Measurements from ENCODE around the gene BTBD16.

GRCh38 chr10:122293156-122293960 lies 22.3 kb downstream of the BTBD16 start:
- TF ChIP-seq, protein P1, sequence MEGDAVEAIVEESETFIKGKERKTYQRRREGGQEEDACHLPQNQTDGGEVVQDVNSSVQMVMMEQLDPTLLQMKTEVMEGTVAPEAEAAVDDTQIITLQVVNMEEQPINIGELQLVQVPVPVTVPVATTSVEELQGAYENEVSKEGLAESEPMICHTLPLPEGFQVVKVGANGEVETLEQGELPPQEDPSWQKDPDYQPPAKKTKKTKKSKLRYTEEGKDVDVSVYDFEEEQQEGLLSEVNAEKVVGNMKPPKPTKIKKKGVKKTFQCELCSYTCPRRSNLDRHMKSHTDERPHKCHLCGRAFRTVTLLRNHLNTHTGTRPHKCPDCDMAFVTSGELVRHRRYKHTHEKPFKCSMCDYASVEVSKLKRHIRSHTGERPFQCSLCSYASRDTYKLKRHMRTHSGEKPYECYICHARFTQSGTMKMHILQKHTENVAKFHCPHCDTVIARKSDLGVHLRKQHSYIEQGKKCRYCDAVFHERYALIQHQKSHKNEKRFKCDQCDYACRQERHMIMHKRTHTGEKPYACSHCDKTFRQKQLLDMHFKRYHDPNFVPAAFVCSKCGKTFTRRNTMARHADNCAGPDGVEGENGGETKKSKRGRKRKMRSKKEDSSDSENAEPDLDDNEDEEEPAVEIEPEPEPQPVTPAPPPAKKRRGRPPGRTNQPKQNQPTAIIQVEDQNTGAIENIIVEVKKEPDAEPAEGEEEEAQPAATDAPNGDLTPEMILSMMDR (IDR thresholded peaks at IDR 0.05) = no peak
- TF ChIP-seq POLR2A (IDR thresholded peaks at IDR 0.05) = no peak
